ENCODE measurements around the gene TRAPPC3.

The TRAPPC3 gene

GRCh38 chr1:36154335-36154734 is 5.0 kb upstream of the TRAPPC3 start:
- no peak for DNase-seq (ENCODE audit: low read depth in 2 of 2)

GRCh38 chr1:36153476-36153875 is 4.2 kb upstream of the TRAPPC3 start:
- DNase-seq (ENCODE audit: low read depth in 2 of 2), result no peak

GRCh38 chr1:36151845-36152203 is 2.5 kb upstream of the TRAPPC3 start:
- no peak for DNase-seq (ENCODE audit: low read depth in 2 of 2)

GRCh38 chr1:36151134-36151844 is 2.0 kb upstream of the TRAPPC3 start:
- no peak for DNase-seq (ENCODE audit: low read depth in 2 of 2)

DNA sequence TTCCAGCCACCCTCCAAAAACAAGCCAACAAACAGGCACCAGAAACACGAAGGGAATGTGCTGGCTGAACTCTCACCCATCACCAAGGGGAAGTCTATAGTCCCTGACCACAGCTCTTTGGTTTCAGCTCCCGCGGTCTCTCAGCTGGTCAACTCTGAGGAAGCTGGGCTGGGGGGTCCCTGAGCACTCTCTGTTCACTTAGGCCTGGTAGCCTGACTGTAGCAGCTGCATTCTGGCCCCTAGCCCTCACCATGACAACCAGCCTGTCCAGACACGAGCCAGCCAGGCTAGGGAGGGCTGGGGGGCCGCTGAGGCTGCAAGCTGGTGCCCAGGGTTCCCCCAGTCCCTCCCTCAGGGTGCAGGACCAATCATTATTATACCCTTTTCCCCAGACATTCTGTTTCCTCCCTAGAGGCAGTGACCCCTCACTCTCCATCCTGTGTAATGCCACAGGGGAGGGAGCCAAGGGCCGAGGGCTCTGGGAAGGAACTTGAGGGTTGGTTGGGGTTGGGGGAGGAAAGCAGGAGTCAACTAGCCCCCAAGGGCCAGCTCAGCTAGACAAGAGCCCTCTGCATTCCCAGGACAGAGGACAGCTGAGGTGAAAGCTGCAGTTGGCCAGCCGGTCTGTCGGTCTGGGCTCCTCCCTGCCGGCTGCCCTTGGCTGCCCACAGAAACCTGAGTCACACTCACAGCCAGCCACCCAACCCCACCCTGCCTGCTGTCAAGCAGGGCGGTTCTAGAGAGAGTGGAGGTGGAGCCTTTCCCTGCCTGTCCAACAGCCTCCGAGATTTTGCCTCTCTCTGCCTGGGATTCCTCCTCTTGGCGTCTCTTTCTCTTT is 1.2 kb upstream of the TRAPPC3 start:
- peak; percentile 50 to 51 for DNase-seq (ENCODE audit: low read depth in 2 of 2)

DNA sequence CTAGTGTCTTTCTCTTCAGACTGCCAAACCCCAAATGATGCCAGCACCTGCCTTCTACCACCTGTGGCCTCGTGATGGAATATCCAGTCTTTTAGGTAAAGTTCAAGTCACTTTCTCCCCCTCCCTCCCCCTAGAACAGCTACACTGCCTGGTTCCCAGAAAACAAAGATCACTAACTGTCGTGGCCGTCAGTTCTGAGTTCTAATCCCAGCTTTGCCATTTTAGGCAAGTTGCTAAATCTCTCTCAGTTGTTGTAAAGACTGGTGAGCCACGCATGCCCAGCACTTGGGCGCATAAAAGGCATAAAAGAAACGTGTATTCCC is 648 bp upstream of the TRAPPC3 start:
- no peak for DNase-seq (ENCODE audit: low read depth in 2 of 2)

GRCh38 chr1:36148821-36149236 is 457 bp downstream of the TRAPPC3 start:
- DNase-seq (ENCODE audit: low read depth in 2 of 2), result no peak

GRCh38 chr1:36144413-36144812 is 4.9 kb downstream of the TRAPPC3 start:
- no peak for DNase-seq (ENCODE audit: low read depth in 2 of 2)

GRCh38 chr1:36143424-36143823 is 5.9 kb downstream of the TRAPPC3 start:
- DNase-seq (ENCODE audit: low read depth in 2 of 2), result no peak

- no peak for DNase-seq (ENCODE audit: low read depth in 2 of 2)
These were observed 7.2 kb downstream of the TRAPPC3 start for GRCh38 chr1:36142121-36142520.

- DNase-seq (ENCODE audit: low read depth in 2 of 2), result no peak
These were observed 9.8 kb downstream of the TRAPPC3 start for GRCh38 chr1:36139521-36139920.

GRCh38 chr1:36137776-36138175 is 11.5 kb downstream of the TRAPPC3 start:
- no peak for DNase-seq (ENCODE audit: low read depth in 2 of 2)

GRCh38 chr1:36137226-36137625 is 12.1 kb downstream of the TRAPPC3 start:
- DNase-seq (ENCODE audit: low read depth in 2 of 2), result no peak

DNA sequence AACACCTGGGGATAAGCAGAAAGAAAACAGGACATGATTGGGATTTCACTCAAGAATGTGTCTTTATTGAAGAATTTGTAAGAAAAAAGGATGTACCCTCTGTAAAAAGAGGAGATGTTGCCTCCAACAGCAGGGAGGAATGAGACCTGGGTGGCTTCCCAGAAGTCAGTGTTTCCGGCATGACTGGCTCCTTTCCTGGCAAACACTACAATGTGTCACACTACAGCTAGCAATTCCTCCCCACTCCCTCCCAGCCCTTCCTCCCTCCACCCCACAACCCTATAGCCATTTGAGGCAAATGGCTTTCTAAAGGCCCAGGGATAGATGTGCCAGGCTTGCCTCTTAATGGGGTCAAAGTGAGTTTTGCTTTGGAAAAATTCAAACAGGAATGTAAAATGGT is 12.8 kb downstream of the TRAPPC3 start:
- DNase-seq (ENCODE audit: low read depth in 2 of 2), result no peak

GRCh38 chr1:36135796-36136195 is 13.5 kb downstream of the TRAPPC3 start:
- no peak for DNase-seq (ENCODE audit: low read depth in 2 of 2)

DNA sequence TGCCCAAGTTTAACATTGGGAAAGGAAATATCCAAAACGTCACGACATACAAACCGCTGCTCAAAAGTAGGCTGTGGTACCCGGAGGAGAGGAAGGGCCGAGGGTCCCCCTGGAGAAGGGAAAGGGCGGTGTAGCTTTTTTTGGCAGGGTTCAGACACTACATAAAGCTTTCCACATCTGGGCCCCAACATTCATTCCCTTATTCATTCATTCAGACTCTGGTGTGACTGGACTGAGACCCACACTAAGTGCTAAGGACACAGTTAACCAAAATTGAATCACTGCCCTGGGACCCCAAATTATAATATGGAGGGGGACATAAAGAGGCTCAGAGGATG is 14.0 kb downstream of the TRAPPC3 start:
- no peak for DNase-seq (ENCODE audit: low read depth in 2 of 2)

DNA sequence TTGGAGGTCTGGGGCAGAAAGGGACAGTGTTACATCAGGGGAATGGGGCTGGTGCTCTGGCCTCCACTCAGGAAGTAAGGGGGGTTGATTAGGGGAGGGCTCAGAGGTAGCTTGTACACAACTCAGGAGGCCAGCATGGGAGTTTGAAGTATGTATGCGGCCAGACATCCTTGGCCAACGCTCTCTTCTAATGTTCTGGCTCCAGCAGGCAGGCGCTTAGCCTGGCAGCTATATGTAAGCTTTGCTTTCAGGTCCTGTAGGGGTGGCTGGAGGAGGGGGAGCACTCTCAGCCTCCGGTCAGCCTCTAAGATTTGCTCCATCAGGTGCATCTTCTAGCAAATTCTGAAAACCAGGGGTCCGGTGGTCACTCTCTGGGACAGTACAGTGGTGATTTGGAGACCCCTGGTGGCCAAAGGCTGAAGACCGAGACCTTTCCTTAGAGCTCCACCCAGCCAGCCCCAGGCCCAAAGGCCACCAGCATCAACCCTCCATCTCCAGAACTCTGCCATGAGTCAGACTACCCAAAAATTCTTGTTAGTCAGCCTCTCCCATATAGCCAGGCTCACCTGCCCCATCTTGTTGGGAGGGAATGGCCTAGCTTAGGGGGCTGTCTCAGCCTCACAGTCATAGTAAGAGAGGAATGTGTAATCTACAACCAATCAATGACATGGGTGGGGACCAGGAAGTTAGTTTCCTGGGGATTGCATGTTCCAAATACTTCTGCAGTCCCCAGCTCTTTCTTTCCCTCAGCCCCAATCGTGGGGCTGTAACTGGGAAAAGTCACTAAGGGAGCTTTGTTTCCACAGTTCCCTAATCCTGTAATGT is 14.6 kb downstream of the TRAPPC3 start:
- no peak for DNase-seq (ENCODE audit: low read depth in 2 of 2)

GRCh38 chr1:36134031-36134430 is 15.3 kb downstream of the TRAPPC3 start:
- DNase-seq (ENCODE audit: low read depth in 2 of 2), result no peak

DNA sequence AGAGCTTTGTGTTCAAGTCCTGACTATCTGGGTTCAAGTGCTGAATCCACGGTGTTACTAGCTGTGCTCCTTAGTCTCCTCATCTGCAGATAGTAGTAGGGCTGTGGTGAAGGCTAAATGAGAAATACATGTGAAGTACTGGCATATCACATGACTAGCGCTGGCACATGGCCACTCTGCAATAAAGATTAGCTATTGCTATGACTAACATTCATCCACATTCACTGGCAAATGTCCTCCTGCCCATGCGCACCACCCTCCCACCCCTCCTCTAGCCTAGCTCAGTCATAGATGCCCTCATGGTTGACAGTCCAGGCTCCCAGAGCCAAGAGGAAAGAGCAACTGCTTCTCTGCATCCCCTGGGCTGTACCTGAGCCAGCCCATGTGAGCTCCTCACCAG is 15.8 kb downstream of the TRAPPC3 start:
- no peak for DNase-seq (ENCODE audit: low read depth in 2 of 2)

DNA sequence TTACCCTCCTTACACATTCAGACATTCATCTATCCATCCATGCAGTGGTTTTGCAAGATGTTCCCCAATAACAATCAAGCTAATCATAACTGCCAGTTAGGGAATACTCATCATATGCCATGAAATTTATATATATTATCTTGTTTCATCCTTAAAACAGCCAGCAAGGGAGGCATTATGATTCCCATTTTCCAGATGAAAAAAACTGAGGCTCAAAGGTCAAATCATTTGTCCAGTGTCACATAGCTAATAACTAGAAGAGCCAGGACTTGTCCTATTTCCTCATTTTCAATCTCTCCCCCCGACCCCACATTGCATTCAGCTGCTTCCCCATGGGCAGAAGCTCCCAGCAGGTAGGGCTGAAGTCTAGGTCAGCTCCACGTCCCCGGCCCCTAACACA is 17.3 kb downstream of the TRAPPC3 start:
- DNase-seq (ENCODE audit: low read depth in 2 of 2), result no peak

DNA sequence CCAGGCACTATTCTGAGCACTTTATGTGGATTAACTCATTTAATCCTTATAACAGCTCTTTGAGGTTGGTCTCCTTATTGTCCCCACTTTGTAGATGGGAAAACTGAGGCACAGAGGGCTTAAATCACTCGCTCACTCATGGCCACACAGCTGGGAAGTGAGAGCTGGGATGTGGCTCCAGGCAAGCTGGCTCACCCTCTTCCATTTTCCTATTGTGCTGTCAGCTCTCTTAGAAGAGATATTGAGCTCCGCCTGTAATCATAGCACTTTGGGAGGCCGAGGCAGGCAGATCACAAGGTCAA is 20.4 kb downstream of the TRAPPC3 start:
- no peak for DNase-seq (ENCODE audit: low read depth in 2 of 2)

- no peak for DNase-seq (ENCODE audit: low read depth in 2 of 2)
These were observed 21.0 kb downstream of the TRAPPC3 start for GRCh38 chr1:36128126-36128904.

Data from stimulated activated CD8-positive, alpha-beta memory T cell treated with anti-CD3 and anti-CD28 coated beads, Interleukin-7, amount 100 ng/mL, for 1 hour (primary cell).